ENCODE results near the gene SFXN1.

- TF ChIP-seq NR2F2 (IDR thresholded peaks at IDR 0.05) (no peak), HNF4G (IDR thresholded peaks at IDR 0.05) (no peak), CTCF (IDR thresholded peaks at IDR 0.05; ENCODE audit: low read depth, low read length, missing input control) (no peak), FOXA2 (IDR thresholded peaks at IDR 0.05) (no peak), GABPA (IDR thresholded peaks at IDR 0.05 in 1 of 2, conservative IDR thresholded peaks at IDR 0.05 in 1 of 2) (no peak), MAX (IDR thresholded peaks at IDR 0.05) (no peak), EGR1 (IDR thresholded peaks at IDR 0.05; ENCODE audit: low read depth in 2 of 2) (no peak), ZBTB33 (IDR thresholded peaks at IDR 0.05) (no peak)
These were observed 14.9 kb downstream of the SFXN1 start for GRCh38 chr5:175493260-175493659.

Measured in liver (tissue), 3 donors.